Measurements from ENCODE around the gene OPN4. TPM values are rescaled to one million over a fixed set of nuclear protein-coding genes. Genes with fewer than 3 reads are reported as not detected.

Gene OPN4
- total and polyA plus RNA-seq, 9 of the 15 experiments (the other 6 are each of a cell fraction or from before 2014, with no cell fraction given) = not detected

DNA sequence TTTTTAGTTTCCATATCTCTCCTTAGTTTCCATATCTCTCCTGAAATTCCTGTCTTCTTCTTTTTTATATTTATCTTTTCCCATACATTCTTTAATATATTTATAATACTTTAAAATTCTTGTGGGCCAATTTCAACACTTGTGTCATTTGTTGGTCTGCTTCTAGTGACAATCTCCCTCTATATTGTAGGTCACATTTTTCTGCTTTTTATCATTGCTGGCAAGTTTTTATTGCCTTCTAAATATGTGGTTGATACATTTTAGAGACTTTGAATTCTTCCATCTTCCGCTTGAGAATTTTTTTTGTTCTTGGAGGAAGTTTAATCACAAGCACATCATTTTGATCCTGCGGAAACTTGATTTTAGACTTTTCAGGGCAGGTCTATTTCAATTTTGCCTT, 26.0 kb upstream of the OPN4 start:
- no peak for ATAC-seq
- no peaks in the 10 kb centered on the region for H3K9me3 ChIP-seq (replicated peaks; ENCODE audit: control insufficient read depth, insufficient read depth, low read depth, low read length)
- in situ Hi-C loops (cut with MboI) = no loop called here
- H3K36me3 ChIP-seq (ENCODE audit: control insufficient read depth, insufficient read depth, low read length) = no peaks in the 10 kb centered on the region
- H3K79me2 ChIP-seq (ENCODE audit: control insufficient read depth, insufficient read depth, low read length) = no peaks in the 10 kb centered on the region
- H3K4me1 ChIP-seq (replicated peaks in 1 of 2; ENCODE audit: control insufficient read depth in 2 of 2, insufficient read depth in 2 of 2, low read length in 2 of 2) = peaks cover 0 to 8% of the 10 kb centered on the region in 2 experiments; a peak in 2 of 5 replicates
- no peak overlapping the region for H3K9ac ChIP-seq (ENCODE audit: insufficient read depth in 1 of 2, low read depth in 2 of 2, low read length in 2 of 2)
- no peak overlapping the region for H3K4me3 ChIP-seq
- CTCF ChIA-PET (ENCODE audit: low intra/inter-chr PET ratio) = no interaction called here
- no peak overlapping the region for H3K27ac ChIP-seq (ENCODE audit: extremely low read depth, low read depth, low read length)
- no peaks in the 10 kb centered on the region for H4K20me1 ChIP-seq (replicated peaks; ENCODE audit: control insufficient read depth, insufficient read depth, low read length)
- H2AFZ ChIP-seq (ENCODE audit: low read depth, low read length) = no peak overlapping the region
- POLR2A ChIA-PET = no interaction called here
- BruUV-seq (replicated peaks) = no TSS peak
- intact Hi-C loops (cut with micrococcal nuclease) = no loop called here
- peaks cover 6 to 24% of the 10 kb centered on the region in 2 experiments; a peak in 3 of 5 replicates for H3K27me3 ChIP-seq (ENCODE audit: control insufficient read depth in 2 of 2, insufficient read depth in 2 of 2, low read length in 2 of 2)
- TF ChIP-seq ZKSCAN3 (CRISPR knock-in tag; IDR thresholded peaks at IDR 0.05) (no peak), E2F1 (CRISPR knock-in tag; IDR thresholded peaks at IDR 0.05) (no peak), ZNF707 (CRISPR knock-in tag; conservative IDR thresholded peaks at IDR 0.05) (no peak), ZBTB17 (CRISPR knock-in tag; IDR thresholded peaks at IDR 0.05) (no peak), GTF2E2 (tag; IDR thresholded peaks at IDR 0.05) (no peak), PRMT5 (CRISPR knock-in tag; IDR thresholded peaks at IDR 0.05) (no peak), MCM5 (IDR thresholded peaks at IDR 0.05; ENCODE audit: low read depth) (no peak), DNMT1 (IDR thresholded peaks at IDR 0.05) (no peak), BHLHE40 (IDR thresholded peaks at IDR 0.05; ENCODE audit: low read length) (no peak), ZNF507 (tag; conservative IDR thresholded peaks at IDR 0.05) (no peak), NCOR1 (IDR thresholded peaks at IDR 0.05) (no peak), KDM2B (CRISPR knock-in tag; IDR thresholded peaks at IDR 0.05) (no peak), RUNX1 (IDR thresholded peaks at IDR 0.05; ENCODE audit: low read depth) (no peak), EGR1 (conservative IDR thresholded peaks at IDR 0.05) (no peak), TCF7L2 (IDR thresholded peaks at IDR 0.05; ENCODE audit: low read depth, low read length) (no peak), SREBF1 (IDR thresholded peaks at IDR 0.05; ENCODE audit: borderline replicate concordance, low read depth, low read length) (no peak)
- TF ChIP-seq, protein P1, sequence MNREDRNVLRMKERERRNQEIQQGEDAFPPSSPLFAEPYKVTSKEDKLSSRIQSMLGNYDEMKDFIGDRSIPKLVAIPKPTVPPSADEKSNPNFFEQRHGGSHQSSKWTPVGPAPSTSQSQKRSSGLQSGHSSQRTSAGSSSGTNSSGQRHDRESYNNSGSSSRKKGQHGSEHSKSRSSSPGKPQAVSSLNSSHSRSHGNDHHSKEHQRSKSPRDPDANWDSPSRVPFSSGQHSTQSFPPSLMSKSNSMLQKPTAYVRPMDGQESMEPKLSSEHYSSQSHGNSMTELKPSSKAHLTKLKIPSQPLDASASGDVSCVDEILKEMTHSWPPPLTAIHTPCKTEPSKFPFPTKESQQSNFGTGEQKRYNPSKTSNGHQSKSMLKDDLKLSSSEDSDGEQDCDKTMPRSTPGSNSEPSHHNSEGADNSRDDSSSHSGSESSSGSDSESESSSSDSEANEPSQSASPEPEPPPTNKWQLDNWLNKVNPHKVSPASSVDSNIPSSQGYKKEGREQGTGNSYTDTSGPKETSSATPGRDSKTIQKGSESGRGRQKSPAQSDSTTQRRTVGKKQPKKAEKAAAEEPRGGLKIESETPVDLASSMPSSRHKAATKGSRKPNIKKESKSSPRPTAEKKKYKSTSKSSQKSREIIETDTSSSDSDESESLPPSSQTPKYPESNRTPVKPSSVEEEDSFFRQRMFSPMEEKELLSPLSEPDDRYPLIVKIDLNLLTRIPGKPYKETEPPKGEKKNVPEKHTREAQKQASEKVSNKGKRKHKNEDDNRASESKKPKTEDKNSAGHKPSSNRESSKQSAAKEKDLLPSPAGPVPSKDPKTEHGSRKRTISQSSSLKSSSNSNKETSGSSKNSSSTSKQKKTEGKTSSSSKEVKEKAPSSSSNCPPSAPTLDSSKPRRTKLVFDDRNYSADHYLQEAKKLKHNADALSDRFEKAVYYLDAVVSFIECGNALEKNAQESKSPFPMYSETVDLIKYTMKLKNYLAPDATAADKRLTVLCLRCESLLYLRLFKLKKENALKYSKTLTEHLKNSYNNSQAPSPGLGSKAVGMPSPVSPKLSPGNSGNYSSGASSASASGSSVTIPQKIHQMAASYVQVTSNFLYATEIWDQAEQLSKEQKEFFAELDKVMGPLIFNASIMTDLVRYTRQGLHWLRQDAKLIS (CRISPR knock-in tag; IDR thresholded peaks at IDR 0.05) = no peak
- TF ChIP-seq, protein P2, sequence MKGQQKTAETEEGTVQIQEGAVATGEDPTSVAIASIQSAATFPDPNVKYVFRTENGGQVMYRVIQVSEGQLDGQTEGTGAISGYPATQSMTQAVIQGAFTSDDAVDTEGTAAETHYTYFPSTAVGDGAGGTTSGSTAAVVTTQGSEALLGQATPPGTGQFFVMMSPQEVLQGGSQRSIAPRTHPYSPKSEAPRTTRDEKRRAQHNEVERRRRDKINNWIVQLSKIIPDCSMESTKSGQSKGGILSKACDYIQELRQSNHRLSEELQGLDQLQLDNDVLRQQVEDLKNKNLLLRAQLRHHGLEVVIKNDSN (CRISPR knock-in tag; IDR thresholded peaks at IDR 0.05) = no peak
- no peak for DNase-seq (ENCODE audit: extremely low read depth in 1 of 4, low spot score in 3 of 4)
- no peak overlapping the region for H3K4me2 ChIP-seq (ENCODE audit: insufficient read depth, low read length)
- WGBS (ENCODE audit: insufficient coverage, low coverage, missing lambda C conversion rate) = 48% methylated on average over 2 of the region's 2 CpGs
- no peak for FAIRE-seq
- H3K9me1 ChIP-seq (ENCODE audit: control insufficient read depth, insufficient read depth, low read length) = no peaks in the 10 kb centered on the region
